Endothelial cell (in vitro differentiated cells): Measurements from ENCODE around the gene TTC8. TPM values are rescaled to one million over a fixed set of nuclear protein-coding genes. Genes with fewer than 3 reads are reported as not detected.

Source experiments
- DNase-seq: peaks from one replicate; pipeline ENCODE4 v3.0.0; 2021; ENCODE audit warnings: low spot score
- H3K27ac Mint-ChIP-seq: one replicate; pipeline ENCODE4 v1.8.0; 2021; ENCODE audit warnings: mixed read lengths, inconsistent platforms; ENCODE audit not compliant: unreplicated experiment
- H3K27me3 Mint-ChIP-seq: one replicate; pipeline ENCODE4 v1.8.0; 2021; ENCODE audit warnings: mild to moderate bottlenecking, moderate library complexity, mixed read lengths, inconsistent platforms; ENCODE audit not compliant: unreplicated experiment
- H3K36me3 Mint-ChIP-seq: one replicate; pipeline ENCODE4 v1.8.0; 2021; ENCODE audit warnings: mild to moderate bottlenecking, low read depth, mixed read lengths, inconsistent platforms; ENCODE audit not compliant: unreplicated experiment
- H3K4me1 Mint-ChIP-seq: one replicate; pipeline ENCODE4 v1.8.0; 2021; ENCODE audit warnings: mild to moderate bottlenecking, mixed read lengths, inconsistent platforms; ENCODE audit not compliant: unreplicated experiment
- H3K4me3 Mint-ChIP-seq: one replicate; pipeline ENCODE4 v1.8.0; 2021; ENCODE audit warnings: mild to moderate bottlenecking, mixed read lengths, inconsistent platforms; ENCODE audit not compliant: unreplicated experiment
- H3K9me3 Mint-ChIP-seq: one replicate; pipeline ENCODE4 v1.8.0; 2021; ENCODE audit warnings: mixed read lengths, inconsistent platforms; ENCODE audit not compliant: unreplicated experiment
- total RNA-seq: library from RNA; stranded (reverse); fragmentation: NEBNext Ultra II Directional; extraction: Animal tissue kit (Norgen Biotek cat#: 25700); gene quantifications from one replicate; pipeline ENCODE4 v1.2.1, GENCODE V29; 2021; ENCODE audit not compliant: unreplicated experiment
- TF ChIP-seq, protein P1 (sequence below): fragments of 200-600 bp; sonication (generic); IDR thresholded peaks from one replicate; pipeline ENCODE4 v1.5.0; 2021; ENCODE audit warnings: antibody characterized with exemption; ENCODE audit not compliant: unreplicated experiment

The TTC8 gene
- total RNA-seq, 1 donor from 2014 or later = 10.0 TPM

- H3K27ac Mint-ChIP-seq = no peak overlapping the region
- no peaks in the 10 kb centered on the region for H3K9me3 Mint-ChIP-seq
- TF ChIP-seq, protein P1, sequence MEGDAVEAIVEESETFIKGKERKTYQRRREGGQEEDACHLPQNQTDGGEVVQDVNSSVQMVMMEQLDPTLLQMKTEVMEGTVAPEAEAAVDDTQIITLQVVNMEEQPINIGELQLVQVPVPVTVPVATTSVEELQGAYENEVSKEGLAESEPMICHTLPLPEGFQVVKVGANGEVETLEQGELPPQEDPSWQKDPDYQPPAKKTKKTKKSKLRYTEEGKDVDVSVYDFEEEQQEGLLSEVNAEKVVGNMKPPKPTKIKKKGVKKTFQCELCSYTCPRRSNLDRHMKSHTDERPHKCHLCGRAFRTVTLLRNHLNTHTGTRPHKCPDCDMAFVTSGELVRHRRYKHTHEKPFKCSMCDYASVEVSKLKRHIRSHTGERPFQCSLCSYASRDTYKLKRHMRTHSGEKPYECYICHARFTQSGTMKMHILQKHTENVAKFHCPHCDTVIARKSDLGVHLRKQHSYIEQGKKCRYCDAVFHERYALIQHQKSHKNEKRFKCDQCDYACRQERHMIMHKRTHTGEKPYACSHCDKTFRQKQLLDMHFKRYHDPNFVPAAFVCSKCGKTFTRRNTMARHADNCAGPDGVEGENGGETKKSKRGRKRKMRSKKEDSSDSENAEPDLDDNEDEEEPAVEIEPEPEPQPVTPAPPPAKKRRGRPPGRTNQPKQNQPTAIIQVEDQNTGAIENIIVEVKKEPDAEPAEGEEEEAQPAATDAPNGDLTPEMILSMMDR = no peak
- peaks cover 11% of the 10 kb centered on the region for H3K4me1 Mint-ChIP-seq
- H3K36me3 Mint-ChIP-seq = peaks cover 4% of the 10 kb centered on the region
- no peaks in the 10 kb centered on the region for H3K27me3 Mint-ChIP-seq
- no peak overlapping the region for H3K4me3 Mint-ChIP-seq
- no peak for DNase-seq
These were observed 44.2 kb downstream of the TTC8 start for GRCh38 chr14:88868558-88869159.

GRCh38 chr14:88870777-88871176, 46.3 kb downstream of the TTC8 start:
- DNase-seq = no peak
- H3K9me3 Mint-ChIP-seq = no peaks in the 10 kb centered on the region
- H3K36me3 Mint-ChIP-seq = peaks cover 4% of the 10 kb centered on the region
- no peaks in the 10 kb centered on the region for H3K27me3 Mint-ChIP-seq
- TF ChIP-seq, protein P1 = no peak
- H3K4me1 Mint-ChIP-seq = peaks cover 5% of the 10 kb centered on the region
- no peak overlapping the region for H3K27ac Mint-ChIP-seq
- no peak overlapping the region for H3K4me3 Mint-ChIP-seq

DNA sequence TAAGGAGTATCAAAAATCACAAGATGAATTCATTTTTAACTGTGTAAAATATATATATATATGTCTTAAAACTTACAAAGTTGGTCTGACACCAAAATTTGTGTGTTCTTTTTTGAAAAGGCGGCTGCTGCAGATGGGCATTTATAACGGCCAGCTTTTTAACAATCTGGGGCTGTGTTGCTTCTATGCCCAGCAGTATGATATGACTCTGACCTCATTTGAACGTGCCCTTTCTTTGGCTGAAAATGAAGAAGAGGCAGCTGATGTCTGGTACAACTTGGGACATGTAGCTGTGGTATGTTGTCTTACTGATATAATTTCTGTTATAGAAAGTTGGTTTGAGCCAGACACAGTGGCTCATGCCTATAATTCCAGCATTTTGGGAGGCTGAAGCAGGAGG, 47.0 kb downstream of the TTC8 start:
- Mint-ChIP-seq H3K27me3 (no peaks in the 10 kb centered on the region), H3K4me1 (no peaks in the 10 kb centered on the region), H3K9me3 (no peaks in the 10 kb centered on the region), H3K4me3 (no peak overlapping the region), H3K36me3 (peaks cover 4% of the 10 kb centered on the region), H3K27ac (no peak overlapping the region)
- DNase-seq = no peak
- TF ChIP-seq, protein P1 = no peak

GRCh38 chr14:88872976-88873375, 48.5 kb downstream of the TTC8 start:
- Mint-ChIP-seq H3K9me3 (no peaks in the 10 kb centered on the region), H3K27ac (no peak overlapping the region), H3K27me3 (no peaks in the 10 kb centered on the region), H3K4me3 (no peak overlapping the region), H3K36me3 (peaks cover 4% of the 10 kb centered on the region), H3K4me1 (no peaks in the 10 kb centered on the region)
- TF ChIP-seq, protein P1 = no peak
- no peak for DNase-seq

GRCh38 chr14:88877192-88877591, 52.7 kb downstream of the TTC8 start:
- DNase-seq = no peak
- H3K9me3 Mint-ChIP-seq = no peaks in the 10 kb centered on the region
- peaks cover 13% of the 10 kb centered on the region for H3K36me3 Mint-ChIP-seq
- H3K27ac Mint-ChIP-seq = no peak overlapping the region
- TF ChIP-seq, protein P1 = no peak
- no peak overlapping the region for H3K4me3 Mint-ChIP-seq
- H3K27me3 Mint-ChIP-seq = no peaks in the 10 kb centered on the region
- H3K4me1 Mint-ChIP-seq = no peaks in the 10 kb centered on the region
